HUES6 (cell line): ENCODE data around the gene INAVA.
"Not testable (repeated sequence)": the region's sequence is repeated elsewhere in the genome, so short reads cannot be mapped to it uniquely, and the experiment has no call there.

Experiments
- H3K27ac ChIP-seq: 2 replicates; pipeline ENCODE4 v1.7.0; 2013; ENCODE audit warnings: low read depth, mild to moderate bottlenecking, low read length, inconsistent platforms
- H3K27me3 ChIP-seq: 2 replicates; pipeline ENCODE4 v1.6.1; 2013; ENCODE audit warnings: low read length; ENCODE audit not compliant: control insufficient read depth, insufficient read depth
- H3K36me3 ChIP-seq: 2 replicates; pipeline ENCODE4 v1.6.1; 2013; ENCODE audit warnings: low read length; ENCODE audit not compliant: control insufficient read depth, insufficient read depth
- H3K4me1 ChIP-seq: 2 replicates; pipeline ENCODE4 v1.6.1; 2013; ENCODE audit warnings: low read length; ENCODE audit not compliant: control insufficient read depth, insufficient read depth
- H3K4me3 ChIP-seq: 2 replicates; pipeline ENCODE4 v1.5.1; 2013; ENCODE audit warnings: low read depth, low read length
- H3K9ac ChIP-seq: one replicate; pipeline ENCODE4 v1.6.1; 2013; ENCODE audit warnings: mild to moderate bottlenecking, low read length
- H3K9me3 ChIP-seq: 2 replicates; pipeline ENCODE4 v1.6.1; 2013; ENCODE audit warnings: low read depth, low read length; ENCODE audit not compliant: control insufficient read depth, insufficient read depth

INAVA gene

GRCh38 chr1:200963888-200964287 is 69.2 kb downstream of the INAVA start:
- not testable (repeated sequence) for H3K9me3 ChIP-seq, H3K27me3 ChIP-seq

More at GRCh38 chr1:200963888-200964287, 69.2 kb downstream of the INAVA start:
- not testable (repeated sequence) for H3K4me3 ChIP-seq, H3K4me1 ChIP-seq, H3K9ac ChIP-seq, H3K36me3 ChIP-seq, H3K27ac ChIP-seq
